Upper lobe of left lung (tissue), 6 donors: ENCODE measurements around the gene SCUBE2. TPM values are rescaled to one million over a fixed set of nuclear protein-coding genes. Genes with fewer than 3 reads are reported as not detected.

ENCODE experiments used
- ATAC-seq, 2 donors: fragments of 200-7000 bp; cut with Tn5 transposase; one replicate each; pipeline ENCODE4 v1.9.1; 2022; ENCODE audit warnings: mild to moderate bottlenecking in 2 of 2, moderate library complexity in 2 of 2; ENCODE audit not compliant: low FRiP score in 2 of 2
- DNase-seq, 2 donors: peaks; one replicate each; pipeline ENCODE4 v3.0.0-alpha.2; 2019 to 2020
- H3K27ac ChIP-seq, 4 donors: fragments of 200-600 bp; sonication (generic); one replicate each; pipeline ENCODE4 v1.5.1; 2016 to 2019
- H3K27me3 ChIP-seq, 4 donors: fragments of 200-600 bp; sonication (generic); one replicate each; pipeline ENCODE4 v1.5.1; 2017 to 2019
- H3K36me3 ChIP-seq, 4 donors: fragments of 200-600 bp; sonication (generic); one replicate each; pipeline ENCODE4 v1.5.1; 2016 to 2019
- H3K4me1 ChIP-seq, 4 donors: fragments of 200-600 bp; sonication (generic); one replicate each; pipeline ENCODE4 v1.5.1; 2018 to 2019
- H3K4me3 ChIP-seq, 4 donors: fragments of 200-600 bp; sonication (generic); one replicate each; pipeline ENCODE4 v1.5.1; 2017 to 2019; ENCODE audit warnings: mild to moderate bottlenecking in 2 of 4, moderate library complexity in 1 of 4
- H3K9me3 ChIP-seq, 4 donors: fragments of 200-600 bp; sonication (generic); one replicate each; pipeline ENCODE4 v1.5.1; 2018 to 2019
- CTCF ChIP-seq, 6 experiments: fragments of 450-650 bp in 4 of 6; fragments of 200-600 bp in 2 of 6; sonication (generic) in 2 of 6; IDR thresholded peaks; one replicate each; pipeline ENCODE4 v1.5.1; 2016 to 2019; ENCODE audit warnings: antibody characterized with exemption in 6 of 6
- EP300 ChIP-seq, 4 donors: sonication (generic); formaldehyde crosslinking; IDR thresholded peaks; one replicate each; pipeline ENCODE4 v1.5.1; 2017; ENCODE audit warnings: antibody characterized with exemption in 4 of 4, control low read depth in 2 of 4
- POLR2A ChIP-seq, 4 donors: fragments of 450-650 bp; IDR thresholded peaks; one replicate each; pipeline ENCODE4 v1.5.1; 2016 to 2017; ENCODE audit warnings: antibody characterized with exemption in 4 of 4, mild to moderate bottlenecking in 2 of 4
- POLR2AphosphoS5 ChIP-seq, 2 donors: sonication (generic); formaldehyde crosslinking; IDR thresholded peaks; one replicate each; pipeline ENCODE4 v1.5.1; 2017; ENCODE audit warnings: antibody characterized with exemption in 2 of 2
- WGBS, 2 donors: methylation state at CpG; one replicate each; pipeline ENCODE4 v1.1.5; 2017 to 2018; 5-methylcytosine and 5-hydroxymethylcytosine counted together
- total RNA-seq, 6 donors: library from RNA; depleted of rRNA in 4 of 6; stranded (reverse); fragments of >200 nt in 4 of 6; gene quantifications; one replicate each; pipeline versions ENCODE4 v1.1.0 to v1.2.1, GENCODE V29; 2016 to 2021
- donor health status: DM: no; HTN: no; CAD: no; lungs with moderate emphysema.
- donor health status: DM: no; HTN: yes; CAD: no; lungs with severe emphysema.

Gene SCUBE2
- total RNA-seq, 6 donors from 2014 or later, result 2.2 to 8.4 (median 4.4) TPM

- Histone ChIP-seq H3K9me3 (no peaks in the 10 kb centered on the region), H3K4me3 (no peak overlapping the region), H3K27me3 (no peaks in the 10 kb centered on the region), H3K27ac (no peak overlapping the region), H3K36me3 (no peaks in the 10 kb centered on the region), H3K4me1 (peaks cover 0 to 10% (median 3%) of the 10 kb centered on the region in 4 donors)
- TF ChIP-seq CTCF (IDR thresholded peaks at IDR 0.05), result no peak
- no peak for TF ChIP-seq POLR2AphosphoS5 (IDR thresholded peaks at IDR 0.05)
- TF ChIP-seq EP300 (IDR thresholded peaks at IDR 0.05), result no peak
- no peak for TF ChIP-seq POLR2A (IDR thresholded peaks at IDR 0.05)
- ATAC-seq (no peak), DNase-seq (peak in 1 of 2 donors; percentile 58)
- WGBS, 2 donors, result 95 to 97% methylated on average over 19 of the region's 19 CpGs
Observed at GRCh38 chr11:9039863-9040262, 51.5 kb downstream of the SCUBE2 start.

GRCh38 chr11:9039198-9039597, 52.2 kb downstream of the SCUBE2 start:
- Histone ChIP-seq H3K9me3 (no peaks in the 10 kb centered on the region), H3K27ac (peak overlapping the region in 2 of 4 donors; percentile 36 to 62), H3K4me3 (no peak overlapping the region), H3K4me1 (peaks cover 0 to 10% (median 3%) of the 10 kb centered on the region in 4 donors), H3K36me3 (no peaks in the 10 kb centered on the region), H3K27me3 (no peaks in the 10 kb centered on the region)
- DNase-seq (peak in 1 of 2 donors; percentile 50), ATAC-seq (peak in 1 of 2 donors; percentile 54)
- TF ChIP-seq CTCF (IDR thresholded peaks at IDR 0.05) (no peak), EP300 (IDR thresholded peaks at IDR 0.05) (no peak), POLR2AphosphoS5 (IDR thresholded peaks at IDR 0.05) (no peak), POLR2A (IDR thresholded peaks at IDR 0.05) (no peak)
- 73 to 85% methylated on average over 9 of the region's 9 CpGs for WGBS, 2 donors

DNA sequence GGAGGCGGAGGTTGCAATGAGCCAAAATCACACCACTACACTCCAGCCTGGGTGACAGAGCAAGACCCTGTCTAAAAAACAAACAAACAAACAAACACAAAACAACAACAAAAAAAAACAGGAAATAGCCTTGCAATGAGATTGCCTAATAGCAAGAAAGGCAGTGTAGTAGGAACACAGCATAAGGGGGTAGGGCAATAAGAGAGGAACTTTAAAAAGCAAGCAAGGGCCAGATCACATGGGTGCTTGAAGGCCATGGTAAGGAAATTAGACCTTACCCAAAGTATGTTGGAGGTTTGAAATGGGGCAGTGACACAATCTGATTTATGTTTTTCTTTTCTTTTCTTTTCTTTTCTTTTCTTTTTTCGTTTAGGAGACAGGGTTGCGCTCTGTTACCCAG, 52.9 kb downstream of the SCUBE2 start:
- Histone ChIP-seq H3K27me3 (no peaks in the 10 kb centered on the region), H3K36me3 (no peaks in the 10 kb centered on the region), H3K9me3 (no peaks in the 10 kb centered on the region), H3K27ac (peak overlapping the region in 2 of 4 donors; percentile 36 to 62), H3K4me3 (no peak overlapping the region), H3K4me1 (peaks cover 0 to 10% (median 3%) of the 10 kb centered on the region in 4 donors)
- TF ChIP-seq POLR2A (IDR thresholded peaks at IDR 0.05) (no peak), CTCF (IDR thresholded peaks at IDR 0.05) (no peak), POLR2AphosphoS5 (IDR thresholded peaks at IDR 0.05) (no peak), EP300 (IDR thresholded peaks at IDR 0.05) (no peak)
- ATAC-seq (peak in 1 of 2 donors; percentile 72), DNase-seq (no peak)
- 90 to 95% methylated on average over 3 of the region's 3 CpGs for WGBS, 2 donors

DNA sequence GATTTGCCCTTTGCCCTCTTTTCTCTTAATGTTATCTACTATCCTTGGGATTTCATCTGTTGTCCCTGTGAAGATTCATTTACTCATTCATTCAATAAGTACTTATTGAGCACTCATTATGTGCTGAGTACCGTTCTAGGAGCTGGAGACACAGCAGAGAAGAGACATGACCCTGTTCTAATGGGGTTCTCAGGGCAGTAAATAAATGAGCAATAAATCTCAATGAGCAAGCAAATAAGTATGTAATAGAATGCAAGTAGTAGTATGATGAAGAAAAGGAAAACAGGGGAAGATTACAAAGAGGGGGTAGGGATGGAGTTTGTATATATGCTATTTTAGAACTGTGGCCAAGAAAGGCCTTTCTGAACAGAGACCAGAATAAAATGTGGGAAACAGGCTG, 53.4 kb downstream of the SCUBE2 start:
- WGBS, 2 donors, result 58 to 74% methylated on average over 1 of the region's 1 CpG
- Histone ChIP-seq H3K9me3 (no peaks in the 10 kb centered on the region), H3K36me3 (no peaks in the 10 kb centered on the region), H3K27ac (peak overlapping the region in 1 of 4 donors; percentile 40), H3K27me3 (no peaks in the 10 kb centered on the region), H3K4me3 (no peak overlapping the region), H3K4me1 (peaks cover 0 to 10% (median 3%) of the 10 kb centered on the region in 4 donors)
- ATAC-seq (no peak), DNase-seq (no peak)
- TF ChIP-seq CTCF (IDR thresholded peaks at IDR 0.05) (no peak), EP300 (IDR thresholded peaks at IDR 0.05) (no peak), POLR2AphosphoS5 (IDR thresholded peaks at IDR 0.05) (no peak), POLR2A (IDR thresholded peaks at IDR 0.05) (no peak)
